ENCODE results near the gene ZSWIM9.

The ZSWIM9 gene

DNA sequence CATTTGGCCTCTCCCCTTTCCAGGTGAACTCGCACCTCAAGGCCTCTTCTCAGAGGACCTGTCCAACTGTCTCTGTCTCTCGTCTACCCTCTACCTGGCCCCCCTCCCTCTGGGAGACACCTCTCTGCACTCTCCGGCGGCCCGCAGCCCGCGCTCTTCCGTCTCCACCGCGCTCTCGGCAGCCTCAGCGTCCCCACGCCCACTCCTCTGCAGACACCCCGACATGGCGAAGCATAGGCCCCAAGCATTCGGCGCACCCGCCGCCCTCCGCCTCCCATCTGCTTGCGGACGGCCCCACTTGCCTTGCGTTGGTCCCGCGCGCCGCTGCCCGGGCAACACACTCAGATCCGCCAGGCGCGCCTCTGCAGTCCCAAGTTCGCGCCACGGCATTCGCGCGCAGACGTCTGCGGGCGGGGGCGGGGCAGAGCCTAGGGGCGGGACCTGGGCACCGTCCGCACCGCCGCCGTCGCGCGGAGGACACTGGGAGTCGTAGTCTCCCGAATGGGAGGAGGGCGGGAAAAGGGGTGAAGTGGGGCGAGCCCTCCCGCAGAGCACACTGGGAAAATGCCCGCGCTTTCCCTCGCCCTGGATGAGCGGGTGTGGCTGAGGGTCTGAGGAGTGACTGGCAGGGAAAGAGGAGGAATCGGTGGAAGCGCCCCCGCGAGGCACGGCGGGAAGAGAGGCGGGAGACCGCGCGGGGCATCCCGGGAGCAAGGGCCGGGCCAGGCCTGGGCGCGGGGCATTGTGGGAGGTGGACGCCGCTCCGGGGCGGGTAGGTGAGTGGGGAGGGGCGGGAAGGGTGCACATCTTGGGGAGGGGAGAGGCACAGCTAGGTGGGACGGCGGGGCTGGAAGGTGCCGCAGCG lies at the start of gene ZSWIM9, which contains the start of gene LIG1:
ZSWIM9 (plus strand) TSS at position 742 of the 865 bp plus-strand sequence. CDS start 1,123 bp downstream, outside the sequence.
LIG1 (minus strand) TSS at position 406 of the 865 bp plus-strand sequence. CDS start 4,778 bp downstream, outside the sequence.
- DNase-seq (ENCODE audit: low spot score): peak; percentile 98

DNA sequence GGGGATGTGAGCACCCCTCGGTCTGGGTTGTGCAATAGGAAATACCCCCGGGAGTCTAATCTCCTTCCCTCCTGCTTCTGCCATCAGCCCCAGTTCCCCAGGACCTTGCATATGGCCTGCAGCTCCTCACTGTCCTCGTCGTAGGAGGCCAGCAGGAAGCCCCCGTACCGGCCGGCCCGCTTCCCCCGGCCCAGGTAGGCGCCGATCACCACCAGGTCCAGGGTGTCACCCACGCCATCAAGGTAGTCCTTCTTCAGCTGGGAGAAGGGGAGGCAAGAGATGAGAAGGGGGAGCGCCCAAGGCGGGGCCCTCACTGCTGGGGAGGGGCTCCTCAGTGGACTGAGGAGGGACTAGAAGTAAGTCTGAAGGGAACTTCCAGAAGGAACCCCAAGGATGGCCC lies 49.4 kb upstream of the ZSWIM9 start:
- no peak for DNase-seq (ENCODE audit: low spot score)

DNA sequence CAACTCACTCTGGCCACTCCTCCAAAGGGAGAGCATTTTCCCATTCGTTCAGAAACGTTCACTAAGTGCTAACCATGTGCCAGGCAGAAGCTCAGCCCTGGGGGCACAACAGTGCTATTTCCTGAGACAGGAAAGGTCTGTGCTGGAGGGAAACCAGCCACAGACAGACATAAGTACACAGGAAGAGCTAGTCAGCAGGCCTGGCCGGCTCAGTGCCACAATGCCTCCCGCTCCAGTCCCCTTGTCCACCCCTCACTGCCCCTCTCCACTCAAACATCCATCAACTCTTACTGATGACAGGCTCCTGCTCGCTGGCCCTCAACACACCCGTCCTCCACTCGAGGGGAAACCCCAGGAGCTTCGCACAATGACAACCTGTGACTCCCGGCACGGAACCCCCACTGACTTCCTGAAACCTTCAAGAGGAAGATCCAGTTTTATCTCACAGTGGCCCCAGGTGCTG lies 48.5 kb upstream of the ZSWIM9 start:
- no peak for DNase-seq (ENCODE audit: low spot score)

DNA sequence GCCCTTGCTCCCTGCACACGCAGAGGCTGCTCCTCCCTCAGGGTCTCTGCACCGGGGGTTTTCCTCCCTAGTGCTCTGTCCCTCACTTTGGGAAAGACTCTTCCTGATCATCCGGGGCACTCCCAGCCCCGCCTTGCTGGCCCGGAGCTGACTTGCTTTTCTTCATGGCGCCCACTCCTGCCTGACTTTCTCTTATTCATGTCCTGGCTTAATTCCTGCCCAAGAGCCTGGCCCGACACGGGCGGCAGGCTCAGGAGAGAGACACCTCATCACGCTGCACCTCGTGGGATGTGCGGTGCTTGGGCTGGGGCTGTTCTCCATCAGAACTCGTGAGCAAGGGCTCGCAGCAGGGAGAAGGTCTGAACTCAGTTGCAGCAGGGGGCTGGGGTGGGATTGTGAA lies 48.1 kb upstream of the ZSWIM9 start:
- no peak for DNase-seq (ENCODE audit: low spot score)

DNA sequence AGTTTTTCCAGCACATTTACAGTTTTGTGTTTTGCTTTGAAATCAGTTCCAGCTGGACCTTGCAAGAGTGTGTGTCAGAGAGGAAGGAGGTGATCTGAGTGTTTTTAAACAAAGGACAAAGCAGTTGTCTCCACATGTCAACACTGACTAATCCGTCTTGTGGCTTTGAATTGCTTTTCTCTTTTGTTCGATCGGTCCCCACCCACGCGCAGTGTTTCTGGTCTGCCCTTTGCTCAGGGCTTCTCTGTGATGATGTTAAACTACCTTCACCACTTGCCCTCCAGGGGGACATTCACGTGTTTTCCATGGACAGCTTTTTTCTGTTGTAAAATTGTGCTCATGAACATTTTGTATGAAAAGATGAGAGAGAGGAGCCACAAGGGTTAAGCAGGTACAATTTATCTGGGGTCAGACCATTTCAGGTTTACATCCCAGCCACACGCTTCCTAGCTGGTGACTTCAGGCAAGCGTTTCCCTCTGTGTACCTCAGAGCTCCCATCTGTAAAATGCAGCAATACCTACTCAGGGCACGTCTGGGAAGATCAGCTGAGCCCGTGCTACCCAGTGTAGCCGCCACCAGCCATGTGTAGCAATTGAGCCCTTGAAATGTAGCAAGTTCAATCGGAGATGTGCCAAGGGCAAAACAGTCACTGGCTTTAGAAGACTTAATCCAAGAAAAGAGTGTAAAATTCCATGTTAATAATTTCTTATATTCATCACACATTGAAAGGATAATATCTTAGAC lies 46.4 kb upstream of the ZSWIM9 start:
- DNase-seq (ENCODE audit: low spot score): peak; percentile 53

DNA sequence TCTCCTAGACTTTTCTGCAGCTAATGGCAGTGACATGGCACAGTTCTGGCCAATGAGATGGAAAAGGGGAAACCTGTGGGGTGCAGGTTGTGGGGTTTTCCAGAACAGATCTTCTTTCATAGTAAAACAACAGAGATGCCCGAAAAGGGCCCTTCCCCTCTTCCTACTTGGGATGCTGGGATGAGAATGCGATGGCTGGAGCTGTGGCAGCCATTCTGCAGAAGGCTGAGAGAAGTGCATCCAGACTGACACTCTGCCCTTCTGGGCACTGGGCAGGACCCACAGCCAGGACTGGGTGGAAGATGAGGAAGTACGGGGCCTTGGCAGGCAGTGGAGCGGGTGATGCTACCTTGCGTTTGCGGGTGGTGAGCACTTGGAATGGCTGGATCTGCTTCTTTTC lies 42.9 kb upstream of the ZSWIM9 start:
- DNase-seq (ENCODE audit: low spot score): no peak

DNA sequence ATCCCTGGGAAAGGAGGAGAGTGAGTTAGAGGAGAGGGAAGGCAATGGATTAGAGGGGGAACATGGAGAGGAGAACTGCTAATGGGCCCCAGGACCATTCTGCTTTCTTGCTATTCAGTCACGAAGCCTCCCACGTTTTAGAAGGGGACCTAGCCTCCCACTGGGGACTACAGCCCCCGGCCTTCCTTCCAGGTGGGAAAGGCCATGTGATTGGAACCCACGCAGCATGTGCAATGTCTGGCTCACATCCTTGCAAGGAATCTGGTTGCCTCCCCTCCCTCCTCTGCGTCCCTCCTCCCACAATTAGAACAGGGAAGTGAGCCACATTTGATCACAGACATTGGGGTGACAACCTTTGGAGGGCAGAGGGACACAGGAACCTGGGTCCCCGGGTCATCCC lies 37.4 kb upstream of the ZSWIM9 start:
- no peak for DNase-seq (ENCODE audit: low spot score)

DNA sequence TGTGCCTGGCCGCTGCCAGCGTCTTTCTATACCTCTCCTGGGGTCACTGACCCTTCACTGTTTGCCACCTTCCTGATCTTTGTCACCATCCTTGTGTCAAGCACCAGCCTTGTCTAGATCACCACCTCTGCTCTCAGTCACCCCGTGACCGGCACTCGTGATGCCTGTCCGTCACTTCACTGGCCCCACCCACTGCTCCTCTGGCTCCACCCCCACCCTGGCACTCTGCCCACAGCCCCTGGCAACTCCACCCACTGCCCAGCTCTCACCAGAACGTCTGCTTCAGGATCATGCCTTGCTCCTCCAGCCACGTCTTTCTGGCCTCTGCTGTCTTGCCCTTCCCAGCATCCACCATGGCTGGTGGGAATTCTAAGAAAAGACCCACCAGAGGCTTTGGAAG lies 35.1 kb upstream of the ZSWIM9 start:
- DNase-seq (ENCODE audit: low spot score): no peak

DNA sequence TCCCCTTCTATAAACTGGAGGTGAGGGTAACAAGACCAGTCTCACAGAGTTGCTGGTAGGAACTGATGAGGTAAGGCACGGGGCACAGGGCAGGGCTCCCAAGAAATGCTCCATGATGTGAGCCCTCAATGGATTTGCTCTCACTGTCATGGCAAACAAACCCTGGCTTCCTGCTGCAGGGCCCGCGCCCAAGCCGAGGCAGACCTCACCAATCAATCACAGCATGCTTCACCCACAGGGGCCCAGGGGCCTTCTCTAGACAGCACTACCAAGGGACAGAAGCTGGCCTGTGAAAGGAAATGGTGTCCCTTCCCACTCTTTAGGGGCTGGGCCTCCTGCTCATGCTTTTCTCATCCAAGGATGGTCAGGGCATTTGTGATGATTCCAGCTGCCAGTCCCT lies 33.9 kb upstream of the ZSWIM9 start:
- no peak for DNase-seq (ENCODE audit: low spot score)

DNA sequence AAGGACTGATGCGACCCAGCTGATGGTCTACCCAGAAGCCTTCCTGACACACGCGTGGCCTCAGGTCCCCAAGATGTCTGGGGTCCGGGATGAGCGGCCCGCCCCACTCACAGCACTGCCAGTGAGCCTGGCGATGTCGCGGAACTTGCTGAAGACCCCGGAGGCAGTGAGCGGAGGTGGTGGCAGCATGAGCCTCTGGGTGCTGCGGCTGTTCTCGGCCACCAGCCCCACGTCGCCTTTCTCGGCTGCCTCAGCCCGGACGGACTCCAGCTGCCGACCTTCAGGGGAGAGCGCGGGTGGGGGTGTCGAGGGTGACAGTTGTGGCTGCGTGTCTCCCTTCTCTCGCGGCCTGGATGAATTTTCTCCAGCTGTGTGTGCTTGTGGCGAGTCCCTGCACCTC lies 33.1 kb upstream of the ZSWIM9 start:
- no peak for DNase-seq (ENCODE audit: low spot score)

DNA sequence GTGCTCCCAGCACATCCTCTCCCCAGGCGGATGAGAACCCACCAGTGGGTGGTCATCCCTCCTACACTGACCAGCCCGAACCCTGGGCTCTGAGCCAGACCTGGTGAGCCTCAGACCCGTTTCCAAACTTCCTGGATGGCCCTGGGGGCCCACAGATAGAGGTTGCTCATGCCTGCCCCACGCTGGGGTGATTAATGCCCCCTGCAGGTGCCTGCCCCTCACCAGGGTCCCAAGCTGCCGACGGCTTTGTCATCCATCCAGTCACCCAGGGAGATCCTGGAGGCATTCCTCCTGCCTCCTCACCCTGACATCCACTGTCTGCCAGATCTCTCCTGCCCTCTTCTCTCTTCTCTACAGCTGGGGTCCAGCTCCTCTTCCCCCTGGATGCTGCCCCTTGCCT lies 31.4 kb upstream of the ZSWIM9 start:
- no peak for DNase-seq (ENCODE audit: low spot score)

DNA sequence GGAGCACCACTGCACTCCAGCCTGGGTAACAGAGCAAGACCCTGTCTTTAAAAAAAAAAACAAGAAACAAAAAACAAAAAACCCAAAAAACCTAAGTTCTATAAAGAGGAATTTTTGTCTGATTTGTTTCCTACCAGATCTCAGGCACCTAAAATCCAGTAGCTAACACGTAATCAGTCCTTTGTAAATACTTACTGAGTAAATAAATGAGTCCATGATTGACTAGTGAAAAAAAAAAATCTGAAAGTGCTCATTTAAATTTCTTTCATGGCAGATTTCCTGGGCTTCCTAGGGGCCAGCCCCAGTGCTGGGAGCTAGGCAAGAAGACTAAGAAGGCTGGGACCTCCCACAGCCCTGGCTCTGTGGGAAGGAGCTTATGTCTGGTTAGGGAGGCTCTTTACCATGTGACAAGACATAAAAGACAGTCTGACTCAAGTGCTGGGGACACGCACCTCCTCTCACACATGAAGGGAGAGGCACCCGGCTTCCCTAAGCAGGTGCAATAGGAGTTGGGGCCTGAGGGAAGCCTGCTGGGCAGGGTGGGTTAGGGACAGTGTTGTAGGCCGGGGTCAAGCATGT lies 22.8 kb upstream of the ZSWIM9 start:
- DNase-seq (ENCODE audit: low spot score): no peak

DNA sequence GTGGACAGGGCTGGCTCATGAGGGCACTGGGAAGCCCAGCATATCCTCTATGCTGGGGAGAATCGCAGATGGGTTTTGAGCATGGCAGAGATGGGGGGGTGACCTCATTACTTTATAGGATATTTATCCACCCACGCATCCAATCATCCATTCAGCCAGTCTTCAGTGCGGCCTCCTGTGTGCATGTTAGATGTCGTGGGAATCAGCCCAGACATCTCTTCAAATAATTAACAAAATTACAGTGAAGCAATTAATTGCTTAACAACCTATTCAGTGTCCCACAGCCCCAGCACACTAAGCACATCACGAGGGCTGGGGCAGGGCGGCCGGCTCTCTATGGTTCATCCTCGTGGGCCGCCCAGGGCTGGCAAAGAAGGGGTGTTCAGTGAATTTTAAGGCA lies 21.9 kb upstream of the ZSWIM9 start:
- DNase-seq (ENCODE audit: low spot score): no peak

DNA sequence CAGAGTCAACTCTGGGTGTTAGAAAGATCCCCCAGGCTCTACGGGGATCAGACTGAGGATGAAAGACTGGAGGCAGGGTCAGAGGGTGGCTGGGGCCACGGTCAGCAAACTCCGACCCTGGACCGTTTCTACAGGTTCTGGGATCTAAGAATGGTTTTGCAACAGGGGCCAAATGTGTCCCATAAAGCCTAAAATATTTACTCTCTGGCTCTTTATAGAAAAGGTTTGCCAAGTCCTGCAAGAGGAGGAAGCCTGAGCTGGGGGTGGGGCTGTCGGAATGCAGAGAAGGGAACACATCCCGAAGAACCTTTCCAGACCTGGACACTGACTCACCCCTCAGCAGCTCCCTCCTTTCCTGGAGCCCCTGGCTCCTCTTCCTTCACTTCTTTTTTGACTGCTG lies 21.1 kb upstream of the ZSWIM9 start:
- no peak for DNase-seq (ENCODE audit: low spot score)

DNA sequence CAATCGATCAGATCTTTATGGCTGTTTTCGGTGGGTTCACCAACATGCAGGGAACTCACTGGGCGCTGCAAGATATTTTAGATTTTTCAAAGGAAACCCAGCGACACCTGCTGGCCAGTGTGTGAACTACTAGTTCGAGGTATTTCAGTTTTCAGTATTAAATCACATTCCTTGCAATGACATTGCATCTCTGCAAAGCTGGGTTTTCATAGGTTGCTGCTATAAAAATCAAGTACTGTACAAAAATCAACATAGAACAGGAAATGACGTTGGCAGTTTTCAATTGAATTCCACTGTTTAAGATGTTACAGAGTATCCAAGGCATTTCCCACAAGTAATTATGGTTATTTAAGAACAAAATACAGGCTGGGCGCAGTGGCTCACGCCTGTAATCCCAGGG lies 17.9 kb upstream of the ZSWIM9 start:
- peak; percentile 75 for DNase-seq (ENCODE audit: low spot score)

DNA sequence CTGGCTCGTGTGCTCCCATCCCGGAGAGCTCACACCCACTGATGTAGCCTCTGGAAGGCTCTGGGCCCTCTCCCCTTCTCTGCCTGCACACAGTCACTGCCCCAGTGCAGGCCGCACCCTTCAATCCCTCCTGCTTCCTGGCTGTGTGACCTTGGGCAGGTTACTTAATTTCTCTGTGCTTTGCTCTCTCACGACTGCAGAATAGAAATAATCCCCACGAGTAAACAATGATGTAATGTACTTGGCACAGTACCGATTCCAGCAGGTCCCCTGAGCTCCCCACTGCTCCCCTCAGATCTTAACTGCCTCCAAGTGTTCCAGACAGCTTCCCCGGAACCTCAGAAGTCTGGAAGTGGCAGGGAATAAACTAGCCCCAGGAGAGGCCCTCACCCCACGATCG lies 16.5 kb upstream of the ZSWIM9 start:
- DNase-seq (ENCODE audit: low spot score): no peak

DNA sequence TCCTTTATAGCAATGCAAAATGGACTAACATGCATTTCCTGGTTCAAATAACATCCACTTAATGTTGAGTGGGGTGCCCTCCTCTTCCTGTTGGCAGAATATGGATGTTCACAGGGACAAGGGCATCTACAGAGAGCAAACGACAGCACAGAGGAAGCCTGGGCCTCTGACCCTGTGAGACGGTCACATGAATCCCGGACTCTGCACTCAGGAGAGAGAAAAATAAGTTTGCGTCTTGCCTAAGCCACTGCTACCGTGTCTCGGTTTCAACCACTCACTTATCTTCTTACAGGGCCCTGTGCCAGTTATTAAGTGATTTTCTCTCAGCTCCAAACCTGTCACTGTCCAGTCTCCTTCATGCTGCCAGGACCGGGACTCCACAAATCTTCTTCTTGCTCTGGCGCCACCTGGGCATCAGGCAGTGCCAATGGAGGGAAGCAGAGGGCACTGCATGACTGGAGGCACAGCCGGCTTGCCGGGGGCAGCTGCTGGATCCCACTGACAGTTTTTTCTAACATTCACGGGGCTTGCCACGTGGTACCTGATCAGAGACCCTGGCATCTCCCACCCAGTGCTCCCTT lies 12.2 kb upstream of the ZSWIM9 start:
- DNase-seq (ENCODE audit: low spot score): no peak

DNA sequence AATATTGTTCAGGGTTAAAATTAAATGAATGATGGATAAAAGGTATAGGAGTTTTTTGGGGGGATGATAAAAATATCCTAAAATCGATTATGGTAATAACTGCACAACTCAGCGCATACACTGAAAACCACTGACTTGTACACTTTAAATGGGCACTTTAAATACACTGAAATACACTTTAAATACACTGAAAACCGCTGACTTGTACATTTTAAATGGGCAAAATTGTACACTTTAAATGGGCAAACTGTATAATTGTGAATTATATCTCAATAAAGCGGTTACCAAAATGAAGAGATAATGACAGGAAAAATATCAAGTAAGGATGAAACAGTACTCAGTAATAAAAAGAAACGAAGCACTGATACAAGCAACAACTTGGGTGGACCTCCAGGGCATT lies 1.8 kb upstream of the ZSWIM9 start:
- no peak for DNase-seq (ENCODE audit: low spot score)

DNA sequence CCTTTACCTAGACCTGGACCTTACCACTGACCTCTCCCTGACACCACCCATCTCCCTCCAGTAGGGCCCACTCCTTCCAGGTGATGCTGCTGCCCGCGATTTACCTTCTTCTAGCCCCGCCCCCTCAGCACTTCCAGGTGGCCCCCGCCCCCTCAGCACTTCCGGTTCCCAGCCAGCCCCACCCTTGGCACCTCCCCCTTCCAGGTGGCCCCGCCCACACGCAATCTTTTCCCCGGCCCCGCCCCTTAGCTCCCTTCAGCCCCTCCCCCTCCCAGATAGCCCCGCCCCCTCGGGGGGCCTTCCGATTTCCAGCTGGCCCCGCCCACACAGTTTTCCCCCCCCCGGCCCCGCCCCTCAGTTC lies 922 bp upstream of the ZSWIM9 start:
- DNase-seq (ENCODE audit: low spot score): peak; percentile 94

DNA sequence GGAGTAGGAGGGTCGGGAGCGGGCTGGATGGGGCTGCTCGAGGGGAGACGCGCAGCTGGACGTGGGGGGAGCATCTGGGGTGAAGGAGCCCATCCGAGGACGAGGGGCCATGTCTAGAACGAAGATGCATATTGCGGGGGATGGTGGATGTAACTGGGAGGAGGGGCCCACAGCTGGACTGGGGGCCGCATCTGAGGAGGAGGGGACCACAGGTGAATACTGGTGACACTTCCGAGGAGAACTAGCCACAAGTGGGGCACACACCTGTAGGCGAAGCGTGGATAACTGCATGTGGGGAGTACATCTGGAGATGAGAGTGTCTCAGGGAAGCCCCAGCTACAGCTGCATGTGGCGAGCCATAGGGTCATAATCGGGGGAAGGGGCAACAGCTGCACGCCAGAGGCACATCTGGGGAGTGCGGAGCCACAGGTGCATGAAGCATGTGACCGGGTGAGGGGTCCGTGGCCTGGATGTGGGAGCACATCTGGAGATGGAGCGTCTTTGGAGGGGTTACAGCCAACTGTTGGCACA lies 402 bp downstream of the ZSWIM9 start:
- no peak for DNase-seq (ENCODE audit: low spot score)

DNA sequence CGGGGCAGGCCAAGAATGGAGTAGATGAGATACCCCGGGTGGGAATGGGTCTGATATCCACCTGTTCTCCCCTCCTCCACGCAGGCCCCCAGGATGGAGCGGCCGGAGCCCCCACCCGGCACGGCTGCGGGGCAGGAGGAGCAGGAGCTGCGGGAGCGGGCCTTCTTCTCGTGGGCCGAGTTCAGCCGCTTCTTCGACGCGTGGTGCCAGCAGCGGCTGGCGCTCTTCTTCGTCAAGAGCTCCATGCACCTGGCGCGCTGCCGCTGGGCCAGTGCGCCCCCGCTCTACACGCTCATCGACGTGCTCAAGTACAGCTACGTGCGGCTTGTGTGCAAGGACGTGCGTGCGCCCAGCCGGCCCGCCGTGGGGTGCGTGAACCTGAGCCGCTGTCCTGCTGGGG lies 1.2 kb downstream of the ZSWIM9 start:
- DNase-seq (ENCODE audit: low spot score): no peak

DNA sequence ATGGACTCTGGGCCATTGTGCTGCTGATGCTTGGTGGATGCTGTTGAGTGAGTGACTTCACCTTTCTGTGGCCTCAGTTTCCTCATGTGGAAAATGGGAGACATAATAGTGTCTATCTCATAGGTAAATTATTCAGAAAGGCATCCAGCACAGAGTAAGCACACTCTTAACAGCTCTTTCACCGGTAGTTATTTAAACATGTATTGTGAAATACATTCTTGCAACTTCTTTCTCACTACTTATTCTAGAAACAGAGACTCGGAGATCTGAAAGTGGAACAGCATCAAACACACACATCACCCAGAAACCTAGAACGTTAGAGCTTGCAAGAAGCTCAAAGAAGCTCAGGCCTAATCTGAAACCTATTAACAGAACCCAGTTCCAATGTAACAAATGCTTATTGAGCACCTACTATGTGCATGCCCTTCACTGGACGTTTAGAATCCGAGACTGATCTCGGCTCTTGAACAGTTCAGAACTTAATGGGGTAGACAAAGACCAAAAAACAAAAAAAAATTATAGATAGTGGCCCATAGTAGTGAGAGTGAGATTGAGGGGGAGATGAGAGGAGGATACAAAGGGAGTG lies 4.1 kb downstream of the ZSWIM9 start:
- no peak for DNase-seq (ENCODE audit: low spot score)

Measured in AG20443 (cell line).